Liver (tissue), 3 donors: Measurements from ENCODE around the gene ATP10A.

ENCODE experiments used
- CTCF ChIP-seq: fragments of 150-350 bp; IDR thresholded peaks from 2 replicates; pipeline ENCODE4 v1.5.1; 2017; ENCODE audit warnings: improper control_type of control experiment, low read depth, low read length; ENCODE audit not compliant: missing input control
- GABPA ChIP-seq, 2 donors: IDR thresholded peaks in 1 of 2; conservative IDR thresholded peaks in 1 of 2; 2 replicates each; pipeline ENCODE4 v1.6.1; 2016; ENCODE audit warnings: antibody characterized with exemption in 2 of 2, mild to moderate bottlenecking in 1 of 2, moderate library complexity in 1 of 2
- JUND ChIP-seq, 2 donors: IDR thresholded peaks; 2 replicates each; pipeline ENCODE4 v1.6.1; 2016; ENCODE audit warnings: antibody characterized with exemption in 2 of 2
- REST ChIP-seq: IDR thresholded peaks from 2 replicates; pipeline ENCODE4 v1.6.1; 2016; ENCODE audit warnings: antibody characterized with exemption, mild to moderate bottlenecking
- SP1 ChIP-seq: IDR thresholded peaks from 2 replicates; pipeline ENCODE4 v1.6.1; 2018; ENCODE audit warnings: antibody characterized with exemption, mild to moderate bottlenecking
- TAF1 ChIP-seq: conservative IDR thresholded peaks from 2 replicates; pipeline ENCODE4 v1.6.1; 2016; ENCODE audit warnings: antibody characterized with exemption, mild to moderate bottlenecking
- TF ChIP-seq, protein P1 (sequence below): IDR thresholded peaks from 2 replicates; pipeline ENCODE4 v1.6.1; 2016; ENCODE audit warnings: antibody characterized with exemption
- donor health status: healthy.
- donor health status: healthy.

DNA sequence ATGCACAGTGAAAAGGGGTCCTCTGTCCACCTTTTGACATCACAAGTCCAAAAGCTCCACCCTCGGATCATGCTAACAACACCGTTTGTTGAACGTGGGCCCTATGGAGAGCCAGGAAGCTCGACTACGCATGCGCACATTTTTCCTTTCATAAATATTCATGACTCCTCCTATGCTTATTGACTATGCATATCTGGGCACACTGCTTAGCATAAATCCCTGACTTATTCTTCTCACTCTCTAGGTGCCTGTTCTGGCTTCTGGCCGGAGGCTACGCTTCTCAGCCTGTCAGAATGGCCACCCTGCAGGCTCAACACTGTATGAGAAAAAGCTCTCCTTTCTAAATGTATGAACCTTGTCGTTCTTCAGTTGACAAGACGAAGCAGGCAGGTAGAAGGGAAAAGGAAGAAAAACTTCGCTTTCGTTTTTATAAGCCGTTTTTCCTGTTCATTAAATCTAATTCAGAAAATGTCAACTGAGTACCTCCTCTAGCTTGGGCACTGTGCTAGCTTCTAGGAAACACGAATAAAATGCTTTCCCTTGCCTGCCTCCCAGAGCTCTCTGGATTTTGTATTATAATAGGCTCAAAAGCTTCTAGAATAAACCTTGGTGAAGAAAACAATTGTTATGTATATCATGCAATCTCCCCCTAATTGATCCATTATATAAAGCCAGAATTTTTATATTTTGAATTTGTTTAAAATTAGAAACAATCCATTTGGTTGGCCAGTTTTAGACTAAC lies 207.7 kb downstream of the ATP10A start:
- TF ChIP-seq CTCF (no peak), REST (no peak), SP1 (no peak), GABPA (IDR thresholded peaks at IDR 0.05 in 1 of 2, conservative IDR thresholded peaks at IDR 0.05 in 1 of 2) (no peak), JUND (IDR thresholded peaks at IDR 0.05) (no peak), TAF1 (no peak)
- TF ChIP-seq, protein P1, sequence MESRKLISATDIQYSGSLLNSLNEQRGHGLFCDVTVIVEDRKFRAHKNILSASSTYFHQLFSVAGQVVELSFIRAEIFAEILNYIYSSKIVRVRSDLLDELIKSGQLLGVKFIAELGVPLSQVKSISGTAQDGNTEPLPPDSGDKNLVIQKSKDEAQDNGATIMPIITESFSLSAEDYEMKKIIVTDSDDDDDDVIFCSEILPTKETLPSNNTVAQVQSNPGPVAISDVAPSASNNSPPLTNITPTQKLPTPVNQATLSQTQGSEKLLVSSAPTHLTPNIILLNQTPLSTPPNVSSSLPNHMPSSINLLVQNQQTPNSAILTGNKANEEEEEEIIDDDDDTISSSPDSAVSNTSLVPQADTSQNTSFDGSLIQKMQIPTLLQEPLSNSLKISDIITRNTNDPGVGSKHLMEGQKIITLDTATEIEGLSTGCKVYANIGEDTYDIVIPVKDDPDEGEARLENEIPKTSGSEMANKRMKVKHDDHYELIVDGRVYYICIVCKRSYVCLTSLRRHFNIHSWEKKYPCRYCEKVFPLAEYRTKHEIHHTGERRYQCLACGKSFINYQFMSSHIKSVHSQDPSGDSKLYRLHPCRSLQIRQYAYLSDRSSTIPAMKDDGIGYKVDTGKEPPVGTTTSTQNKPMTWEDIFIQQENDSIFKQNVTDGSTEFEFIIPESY, result no peak
